HG03064 (cell line): ENCODE data around the gene SCARB1.
"Not testable (repeated sequence)": the region's sequence is repeated elsewhere in the genome, so short reads cannot be mapped to it uniquely, and the experiment has no call there.

Experiments used
- ATAC-seq: cut with Tn5 transposase; IDR thresholded peaks from one replicate; pipeline ENCODE4 v1.9.1; 2021; ENCODE audit warnings: low read depth; ENCODE audit not compliant: unreplicated experiment

SCARB1 gene

GRCh38 chr12:124863416-124864325 is at the start of gene SCARB1:
Gene SCARB1, minus strand, starts transcription at chr12:124863864. Its CDS starts 144 bp downstream, at chr12:124863720.
- ATAC-seq, result peak; percentile 66

GRCh38 chr12:124912529-124913287 is 49.0 kb upstream of the SCARB1 start:
- ATAC-seq, result not testable (repeated sequence)

GRCh38 chr12:124911521-124911920 is 47.9 kb upstream of the SCARB1 start:
- not testable (repeated sequence) for ATAC-seq

GRCh38 chr12:124910561-124911478 is 47.2 kb upstream of the SCARB1 start:
- no peak for ATAC-seq

- ATAC-seq, result no peak
Observed at GRCh38 chr12:124909831-124910560, 46.3 kb upstream of the SCARB1 start.

- peak; percentile 62 for ATAC-seq
Observed at GRCh38 chr12:124906606-124907261, 43.1 kb upstream of the SCARB1 start.

- no peak for ATAC-seq
Observed at GRCh38 chr12:124904306-124905098, 40.8 kb upstream of the SCARB1 start.

- no peak for ATAC-seq
Observed at GRCh38 chr12:124902916-124903315, 39.3 kb upstream of the SCARB1 start.

GRCh38 chr12:124901003-124901402 is 37.3 kb upstream of the SCARB1 start:
- ATAC-seq, result no peak

GRCh38 chr12:124900345-124900795 is 36.7 kb upstream of the SCARB1 start:
- not testable (repeated sequence) for ATAC-seq

- no peak for ATAC-seq
Observed at GRCh38 chr12:124898923-124899294, 35.2 kb upstream of the SCARB1 start.

GRCh38 chr12:124898200-124898922 is 34.7 kb upstream of the SCARB1 start:
- no peak for ATAC-seq

GRCh38 chr12:124896461-124896860 is 32.8 kb upstream of the SCARB1 start:
- ATAC-seq, result no peak

GRCh38 chr12:124893792-124894516 is 30.3 kb upstream of the SCARB1 start:
- ATAC-seq, result no peak

- ATAC-seq, result no peak
Observed at GRCh38 chr12:124888260-124888659, 24.6 kb upstream of the SCARB1 start.

GRCh38 chr12:124887766-124888165 is 24.1 kb upstream of the SCARB1 start:
- not testable (repeated sequence) for ATAC-seq
